RWPE2 (cell line): ENCODE measurements around the gene PLA2G4D.

ENCODE experiments used
- ATAC-seq: fragments of 200-7000 bp; cut with Tn5 transposase; 3 replicates; pipeline ENCODE4 v1.9.1; 2021; ENCODE audit warnings: low read depth
- DNase-seq: peaks from one replicate; pipeline ENCODE4 v3.0.0-alpha.2; 2020; ENCODE audit warnings: low spot score
- H3K27ac ChIP-seq: fragments of 450-650 bp; 2 replicates; pipeline ENCODE4 v1.5.1; 2017; ENCODE audit warnings: mild to moderate bottlenecking; ENCODE audit not compliant: poor library complexity, severe bottlenecking
- H3K27me3 ChIP-seq: fragments of 250-450 bp; sonication (Bioruptor Pico); 2 replicates; pipeline ENCODE4 v1.5.1; 2021; ENCODE audit warnings: mild to moderate bottlenecking, moderate library complexity; ENCODE audit not compliant: insufficient read depth, poor library complexity, severe bottlenecking
- H3K36me3 ChIP-seq: fragments of 250-450 bp; sonication (Bioruptor Pico); 2 replicates; pipeline ENCODE4 v1.5.1; 2020; ENCODE audit warnings: low read depth, mild to moderate bottlenecking, moderate library complexity
- H3K4me1 ChIP-seq: fragments of 250-450 bp; sonication (Bioruptor Pico); 2 replicates; pipeline ENCODE4 v1.5.1; 2021; ENCODE audit warnings: mild to moderate bottlenecking, moderate library complexity; ENCODE audit not compliant: insufficient read depth, poor library complexity, severe bottlenecking
- H3K4me3 ChIP-seq: fragments of 250-450 bp; sonication (Bioruptor Pico); 2 replicates; pipeline ENCODE4 v1.5.1; 2021; ENCODE audit warnings: mild to moderate bottlenecking, moderate library complexity; ENCODE audit not compliant: severe bottlenecking
- H3K9me3 ChIP-seq: fragments of 250-450 bp; sonication (Bioruptor Pico); 2 replicates; pipeline ENCODE4 v1.5.1; 2021; ENCODE audit warnings: mild to moderate bottlenecking, moderate library complexity; ENCODE audit not compliant: severe bottlenecking
- CTCF ChIP-seq: fragments of 450-650 bp; IDR thresholded peaks from one replicate; pipeline ENCODE4 v1.5.1; 2017; ENCODE audit warnings: mild to moderate bottlenecking, moderate library complexity; ENCODE audit not compliant: poor library complexity, severe bottlenecking

PLA2G4D gene

GRCh38 chr15:42071717-42072116 lies 22.6 kb downstream of the PLA2G4D start:
- no peak for DNase-seq
- Histone ChIP-seq H3K4me1 (no peaks in the 10 kb centered on the region), H3K36me3 (no peaks in the 10 kb centered on the region), H3K4me3 (no peak overlapping the region), H3K9me3 (no peaks in the 10 kb centered on the region), H3K27me3 (no peaks in the 10 kb centered on the region), H3K27ac (no peak overlapping the region)
- no peak for TF ChIP-seq CTCF
- no peak for ATAC-seq

GRCh38 chr15:42070976-42071350 lies 23.4 kb downstream of the PLA2G4D start:
- no peak for ATAC-seq

GRCh38 chr15:42070279-42070975 lies 23.9 kb downstream of the PLA2G4D start:
- Histone ChIP-seq H3K9me3 (no peaks in the 10 kb centered on the region), H3K27me3 (no peaks in the 10 kb centered on the region), H3K36me3 (no peaks in the 10 kb centered on the region), H3K4me1 (no peaks in the 10 kb centered on the region), H3K27ac (no peak overlapping the region), H3K4me3 (no peak overlapping the region)
- no peak for DNase-seq
- no peak for TF ChIP-seq CTCF
- no peak for ATAC-seq

More at GRCh38 chr15:42070976-42071350, 23.4 kb downstream of the PLA2G4D start:
- no peak for DNase-seq
- TF ChIP-seq CTCF = no peak
- Histone ChIP-seq H3K27ac (no peak overlapping the region), H3K27me3 (no peaks in the 10 kb centered on the region), H3K4me3 (no peak overlapping the region), H3K4me1 (no peaks in the 10 kb centered on the region), H3K36me3 (no peaks in the 10 kb centered on the region), H3K9me3 (no peaks in the 10 kb centered on the region)

- H3K27me3 ChIP-seq = no peaks in the 10 kb centered on the region
- H3K36me3 ChIP-seq = no peaks in the 10 kb centered on the region
- no peak overlapping the region for H3K4me3 ChIP-seq
- TF ChIP-seq CTCF = no peak
- DNase-seq (no peak), ATAC-seq (no peak)
- H3K9me3 ChIP-seq = no peaks in the 10 kb centered on the region
- H3K4me1 ChIP-seq = no peaks in the 10 kb centered on the region
- no peak overlapping the region for H3K27ac ChIP-seq
These were observed 24.7 kb downstream of the PLA2G4D start for GRCh38 chr15:42069496-42070278.

- Histone ChIP-seq H3K4me1 (no peaks in the 10 kb centered on the region), H3K27me3 (no peaks in the 10 kb centered on the region), H3K9me3 (no peaks in the 10 kb centered on the region), H3K27ac (no peak overlapping the region), H3K4me3 (no peak overlapping the region), H3K36me3 (no peaks in the 10 kb centered on the region)
- DNase-seq (no peak), ATAC-seq (no peak)
- TF ChIP-seq CTCF = no peak
These were observed 25.3 kb downstream of the PLA2G4D start for GRCh38 chr15:42069025-42069424.
